ENCODE data around the gene TRAPPC3L.

Gene TRAPPC3L

DNA sequence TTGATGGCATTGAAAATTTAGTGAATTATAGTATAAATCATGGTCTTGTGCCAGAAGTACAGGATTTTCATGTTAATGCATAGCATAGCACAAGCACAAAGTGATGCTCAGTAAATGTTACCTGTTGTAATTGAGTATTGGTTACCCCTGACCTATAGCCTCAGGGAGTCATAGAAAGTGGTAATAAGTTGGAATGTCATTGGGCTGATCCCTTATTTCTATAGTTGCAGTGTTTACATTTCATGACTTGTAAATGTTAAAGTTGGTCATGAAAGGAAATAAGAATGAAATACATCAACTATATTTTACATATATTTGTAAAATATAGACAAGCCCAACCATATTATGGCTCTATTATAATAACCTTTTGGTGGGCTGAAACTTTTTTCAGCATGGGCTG is 32.9 kb upstream of the TRAPPC3L start:
- Mint-ChIP-seq H3K4me3 (no peak overlapping the region), H3K36me3 (ENCODE audit: low read depth) (peaks cover 39% of the 10 kb centered on the region), H3K27ac (no peak overlapping the region), H3K27me3 (ENCODE audit: low read depth) (no peaks in the 10 kb centered on the region), H3K4me1 (peaks cover 16% of the 10 kb centered on the region), H3K9me3 (no peaks in the 10 kb centered on the region)
- TF ChIP-seq, protein P1, sequence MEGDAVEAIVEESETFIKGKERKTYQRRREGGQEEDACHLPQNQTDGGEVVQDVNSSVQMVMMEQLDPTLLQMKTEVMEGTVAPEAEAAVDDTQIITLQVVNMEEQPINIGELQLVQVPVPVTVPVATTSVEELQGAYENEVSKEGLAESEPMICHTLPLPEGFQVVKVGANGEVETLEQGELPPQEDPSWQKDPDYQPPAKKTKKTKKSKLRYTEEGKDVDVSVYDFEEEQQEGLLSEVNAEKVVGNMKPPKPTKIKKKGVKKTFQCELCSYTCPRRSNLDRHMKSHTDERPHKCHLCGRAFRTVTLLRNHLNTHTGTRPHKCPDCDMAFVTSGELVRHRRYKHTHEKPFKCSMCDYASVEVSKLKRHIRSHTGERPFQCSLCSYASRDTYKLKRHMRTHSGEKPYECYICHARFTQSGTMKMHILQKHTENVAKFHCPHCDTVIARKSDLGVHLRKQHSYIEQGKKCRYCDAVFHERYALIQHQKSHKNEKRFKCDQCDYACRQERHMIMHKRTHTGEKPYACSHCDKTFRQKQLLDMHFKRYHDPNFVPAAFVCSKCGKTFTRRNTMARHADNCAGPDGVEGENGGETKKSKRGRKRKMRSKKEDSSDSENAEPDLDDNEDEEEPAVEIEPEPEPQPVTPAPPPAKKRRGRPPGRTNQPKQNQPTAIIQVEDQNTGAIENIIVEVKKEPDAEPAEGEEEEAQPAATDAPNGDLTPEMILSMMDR (IDR thresholded peaks at IDR 0.05; ENCODE audit: unreplicated experiment in 3 of 3), result no peak

GRCh38 chr6:116577486-116577885 is 32.0 kb upstream of the TRAPPC3L start:
- Mint-ChIP-seq H3K36me3 (ENCODE audit: low read depth) (peaks cover 33% of the 10 kb centered on the region), H3K4me3 (no peak overlapping the region), H3K4me1 (peaks cover 24% of the 10 kb centered on the region), H3K27me3 (ENCODE audit: low read depth) (no peaks in the 10 kb centered on the region), H3K9me3 (no peaks in the 10 kb centered on the region), H3K27ac (no peak overlapping the region)
- TF ChIP-seq, protein P1 (IDR thresholded peaks at IDR 0.05; ENCODE audit: unreplicated experiment in 3 of 3), result no peak

- peaks cover 25% of the 10 kb centered on the region for H3K36me3 Mint-ChIP-seq (ENCODE audit: low read depth)
- H3K9me3 Mint-ChIP-seq, result no peaks in the 10 kb centered on the region
- TF ChIP-seq, protein P1 (IDR thresholded peaks at IDR 0.05; ENCODE audit: unreplicated experiment in 3 of 3), result no peak
- no peak overlapping the region for H3K4me3 Mint-ChIP-seq
- no peaks in the 10 kb centered on the region for H3K27me3 Mint-ChIP-seq (ENCODE audit: low read depth)
- H3K4me1 Mint-ChIP-seq, result peaks cover 36% of the 10 kb centered on the region
- H3K27ac Mint-ChIP-seq, result no peak overlapping the region
Measured at GRCh38 chr6:116575227-116575626, 29.7 kb upstream of the TRAPPC3L start.

DNA sequence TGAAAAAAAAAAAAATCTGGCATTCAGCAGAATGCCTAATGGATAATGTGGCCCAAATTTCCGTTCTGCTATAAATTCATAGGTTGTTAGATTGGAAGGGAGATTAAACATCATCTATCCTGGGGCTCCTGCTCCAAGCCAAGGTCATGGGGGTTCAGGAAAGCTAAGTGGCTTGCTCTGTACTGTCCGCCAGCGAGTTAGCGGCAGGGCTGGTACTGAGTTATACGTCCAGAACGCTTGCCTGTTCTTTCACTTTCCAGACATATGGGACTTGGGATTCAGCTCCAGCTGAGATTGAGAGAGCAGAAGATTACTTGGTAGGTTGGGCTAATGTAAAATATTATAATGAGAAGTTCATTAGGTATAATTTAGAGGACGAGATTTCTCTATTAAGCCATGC is 26.7 kb upstream of the TRAPPC3L start:
- TF ChIP-seq, protein P1 (IDR thresholded peaks at IDR 0.05; ENCODE audit: unreplicated experiment in 3 of 3), result no peak
- Mint-ChIP-seq H3K4me1 (peaks cover 36% of the 10 kb centered on the region), H3K36me3 (ENCODE audit: low read depth) (peaks cover 20% of the 10 kb centered on the region), H3K9me3 (no peaks in the 10 kb centered on the region), H3K4me3 (peak overlapping the region; percentile 96 to 99 (median 97)), H3K27ac (peak overlapping the region; percentile 94 to 99 (median 98)), H3K27me3 (ENCODE audit: low read depth) (peaks cover under 1% of the 10 kb centered on the region)

- Mint-ChIP-seq H3K27ac (peak overlapping the region; percentile 94 to 99 (median 98)), H3K9me3 (no peaks in the 10 kb centered on the region), H3K36me3 (ENCODE audit: low read depth) (peaks cover 17% of the 10 kb centered on the region), H3K27me3 (ENCODE audit: low read depth) (peaks cover 4% of the 10 kb centered on the region), H3K4me3 (peak overlapping the region; percentile 96 to 99 (median 97)), H3K4me1 (peaks cover 36% of the 10 kb centered on the region)
- TF ChIP-seq, protein P1 (IDR thresholded peaks at IDR 0.05; ENCODE audit: unreplicated experiment in 3 of 3), result no peak
Measured at GRCh38 chr6:116571683-116572000, 26.2 kb upstream of the TRAPPC3L start.

- H3K27me3 Mint-ChIP-seq (ENCODE audit: low read depth), result peaks cover 4% of the 10 kb centered on the region
- TF ChIP-seq, protein P1 (IDR thresholded peaks at IDR 0.05; ENCODE audit: unreplicated experiment in 3 of 3), result no peak
- H3K4me3 Mint-ChIP-seq, result peak within 1 kb of the TSS; percentile 96 to 99 (median 97)
- peak within 1 kb of the TSS; percentile 94 to 99 (median 98) for H3K27ac Mint-ChIP-seq
- H3K36me3 Mint-ChIP-seq (ENCODE audit: low read depth), result peaks cover 12% of the 10 kb centered on the region
- no peaks in the 10 kb centered on the region for H3K9me3 Mint-ChIP-seq
- peaks cover 31% of the 10 kb centered on the region for H3K4me1 Mint-ChIP-seq
Measured at GRCh38 chr6:116570856-116571682, 25.6 kb upstream of the TRAPPC3L start, which contains the start of gene RWDD1. TSS of gene RWDD1 (plus strand) at chr6:116571504. CDS start at chr6:116571583, 79 bp downstream.
